Measurements from ENCODE around the gene LYRM9. TPM values are rescaled to one million over a fixed set of nuclear protein-coding genes. Genes with fewer than 3 reads are reported as not detected.

Gene LYRM9
- 1 to 10 TPM; 3.0 to 4.0 TPM for total RNA-seq

GRCh38 chr17:27892866-27893769 is at the start of gene LYRM9:
Gene LYRM9, minus strand, starts transcription at chr17:27893365. Its CDS starts 10,671 bp downstream, at chr17:27882694.
- DNase-seq, result peak; percentile 96
- Mint-ChIP-seq H3K27ac (peak within 1 kb of the TSS; percentile 66), H3K4me1 (peaks cover 17% of the 10 kb centered on the region), H3K4me3 (peak within 1 kb of the TSS; percentile 79), H3K36me3 (no peaks in the 10 kb centered on the region), H3K27me3 (peaks cover 29% of the 10 kb centered on the region), H3K9me3 (no peaks in the 10 kb centered on the region)

GRCh38 chr17:27940503-27941428 is 47.6 kb upstream of the LYRM9 start:
- no peak for DNase-seq
- Mint-ChIP-seq H3K36me3 (no peaks in the 10 kb centered on the region), H3K27me3 (peaks cover 5% of the 10 kb centered on the region), H3K4me3 (no peak overlapping the region), H3K4me1 (no peaks in the 10 kb centered on the region), H3K9me3 (no peaks in the 10 kb centered on the region), H3K27ac (no peak overlapping the region)

GRCh38 chr17:27939474-27940465 is 46.6 kb upstream of the LYRM9 start:
- Mint-ChIP-seq H3K36me3 (no peaks in the 10 kb centered on the region), H3K9me3 (no peaks in the 10 kb centered on the region), H3K27me3 (peaks cover 11% of the 10 kb centered on the region), H3K4me3 (no peak overlapping the region), H3K27ac (no peak overlapping the region), H3K4me1 (no peaks in the 10 kb centered on the region)
- no peak for DNase-seq

GRCh38 chr17:27938864-27939263 is 45.7 kb upstream of the LYRM9 start:
- H3K4me1 Mint-ChIP-seq, result no peaks in the 10 kb centered on the region
- H3K9me3 Mint-ChIP-seq, result no peaks in the 10 kb centered on the region
- peaks cover 11% of the 10 kb centered on the region for H3K27me3 Mint-ChIP-seq
- no peak overlapping the region for H3K4me3 Mint-ChIP-seq
- DNase-seq, result no peak
- H3K36me3 Mint-ChIP-seq, result no peaks in the 10 kb centered on the region
- H3K27ac Mint-ChIP-seq, result no peak overlapping the region

GRCh38 chr17:27938241-27938640 is 45.1 kb upstream of the LYRM9 start:
- no peaks in the 10 kb centered on the region for H3K9me3 Mint-ChIP-seq
- H3K4me1 Mint-ChIP-seq, result no peaks in the 10 kb centered on the region
- no peak for DNase-seq
- H3K4me3 Mint-ChIP-seq, result no peak overlapping the region
- no peaks in the 10 kb centered on the region for H3K36me3 Mint-ChIP-seq
- H3K27ac Mint-ChIP-seq, result no peak overlapping the region
- H3K27me3 Mint-ChIP-seq, result peaks cover 11% of the 10 kb centered on the region

- Mint-ChIP-seq H3K27ac (no peak overlapping the region), H3K27me3 (peaks cover 11% of the 10 kb centered on the region), H3K4me3 (no peak overlapping the region), H3K4me1 (no peaks in the 10 kb centered on the region), H3K9me3 (no peaks in the 10 kb centered on the region), H3K36me3 (no peaks in the 10 kb centered on the region)
- DNase-seq, result no peak
Measured at GRCh38 chr17:27937025-27937546, 43.9 kb upstream of the LYRM9 start.

- H3K4me1 Mint-ChIP-seq, result no peaks in the 10 kb centered on the region
- H3K27me3 Mint-ChIP-seq, result peaks cover 15% of the 10 kb centered on the region
- H3K36me3 Mint-ChIP-seq, result no peaks in the 10 kb centered on the region
- H3K4me3 Mint-ChIP-seq, result no peak overlapping the region
- DNase-seq, result no peak
- H3K27ac Mint-ChIP-seq, result no peak overlapping the region
- no peaks in the 10 kb centered on the region for H3K9me3 Mint-ChIP-seq
Measured at GRCh38 chr17:27930000-27930399, 36.8 kb upstream of the LYRM9 start.

- no peaks in the 10 kb centered on the region for H3K36me3 Mint-ChIP-seq
- H3K9me3 Mint-ChIP-seq, result no peaks in the 10 kb centered on the region
- H3K27me3 Mint-ChIP-seq, result peaks cover 15% of the 10 kb centered on the region
- H3K27ac Mint-ChIP-seq, result no peak overlapping the region
- H3K4me3 Mint-ChIP-seq, result no peak overlapping the region
- no peak for DNase-seq
- no peaks in the 10 kb centered on the region for H3K4me1 Mint-ChIP-seq
Measured at GRCh38 chr17:27928587-27928986, 35.4 kb upstream of the LYRM9 start.

GRCh38 chr17:27927781-27928180 is 34.6 kb upstream of the LYRM9 start:
- Mint-ChIP-seq H3K27me3 (peaks cover 15% of the 10 kb centered on the region), H3K4me3 (no peak overlapping the region), H3K27ac (no peak overlapping the region), H3K4me1 (no peaks in the 10 kb centered on the region), H3K36me3 (no peaks in the 10 kb centered on the region), H3K9me3 (no peaks in the 10 kb centered on the region)
- no peak for DNase-seq

GRCh38 chr17:27921599-27921998 is 28.4 kb upstream of the LYRM9 start:
- DNase-seq, result no peak
- no peaks in the 10 kb centered on the region for H3K4me1 Mint-ChIP-seq
- H3K27ac Mint-ChIP-seq, result no peak overlapping the region
- no peaks in the 10 kb centered on the region for H3K36me3 Mint-ChIP-seq
- no peaks in the 10 kb centered on the region for H3K9me3 Mint-ChIP-seq
- no peak overlapping the region for H3K4me3 Mint-ChIP-seq
- H3K27me3 Mint-ChIP-seq, result peaks cover 5% of the 10 kb centered on the region

GRCh38 chr17:27921077-27921476 is 27.9 kb upstream of the LYRM9 start:
- Mint-ChIP-seq H3K9me3 (no peaks in the 10 kb centered on the region), H3K4me3 (no peak overlapping the region)

GRCh38 chr17:27920569-27920968 is 27.4 kb upstream of the LYRM9 start:
- Mint-ChIP-seq H3K27ac (no peak overlapping the region), H3K9me3 (no peaks in the 10 kb centered on the region), H3K4me3 (no peak overlapping the region), H3K4me1 (no peaks in the 10 kb centered on the region), H3K27me3 (peaks cover 10% of the 10 kb centered on the region), H3K36me3 (no peaks in the 10 kb centered on the region)
- DNase-seq, result no peak

More at GRCh38 chr17:27921077-27921476, 27.9 kb upstream of the LYRM9 start:
- DNase-seq, result no peak
- Mint-ChIP-seq H3K27ac (no peak overlapping the region), H3K4me1 (no peaks in the 10 kb centered on the region), H3K36me3 (no peaks in the 10 kb centered on the region), H3K27me3 (peaks cover 5% of the 10 kb centered on the region)

- Mint-ChIP-seq H3K4me1 (no peaks in the 10 kb centered on the region), H3K27me3 (peaks cover 10% of the 10 kb centered on the region), H3K4me3 (no peak overlapping the region), H3K36me3 (no peaks in the 10 kb centered on the region), H3K27ac (no peak overlapping the region), H3K9me3 (no peaks in the 10 kb centered on the region)
- DNase-seq, result no peak
Measured at GRCh38 chr17:27919079-27919478, 25.9 kb upstream of the LYRM9 start.

- Mint-ChIP-seq H3K4me1 (no peaks in the 10 kb centered on the region), H3K27ac (no peak overlapping the region), H3K9me3 (no peaks in the 10 kb centered on the region), H3K36me3 (no peaks in the 10 kb centered on the region), H3K4me3 (no peak overlapping the region), H3K27me3 (peaks cover 10% of the 10 kb centered on the region)
- no peak for DNase-seq
Measured at GRCh38 chr17:27918498-27918897, 25.3 kb upstream of the LYRM9 start.

All from activated naive CD8-positive, alpha-beta T cell treated with anti-CD3 and anti-CD28 coated beads for 36 hours (primary cell).